NCI-H2107 (cell line): ENCODE data around the gene RHBDD1.

Source experiments
- DNase-seq: peaks from one replicate; lab custom pipeline; 2025; lab: John Stamatoyannopoulos, UW

Gene RHBDD1

GRCh38 chr2:226845386-226846116 lies 9.7 kb downstream of the RHBDD1 start:
- no peak for DNase-seq

GRCh38 chr2:226847090-226847489 lies 11.2 kb downstream of the RHBDD1 start:
- no peak for DNase-seq

- DNase-seq: no peak
Measured at GRCh38 chr2:226847511-226847910, 11.7 kb downstream of the RHBDD1 start.

- no peak for DNase-seq
Measured at GRCh38 chr2:226849349-226849748, 13.5 kb downstream of the RHBDD1 start.

GRCh38 chr2:226850024-226850423 lies 14.2 kb downstream of the RHBDD1 start:
- DNase-seq: no peak

- DNase-seq: no peak
Measured at GRCh38 chr2:226855787-226856186, 19.9 kb downstream of the RHBDD1 start.

- no peak for DNase-seq
Measured at GRCh38 chr2:226860087-226860486, 24.2 kb downstream of the RHBDD1 start.

- no peak for DNase-seq
Measured at GRCh38 chr2:226862623-226863022, 26.8 kb downstream of the RHBDD1 start.

- no peak for DNase-seq
Measured at GRCh38 chr2:226865273-226865672, 29.4 kb downstream of the RHBDD1 start.

- DNase-seq: no peak
Measured at GRCh38 chr2:226865710-226866109, 29.9 kb downstream of the RHBDD1 start.

GRCh38 chr2:226868331-226869162 lies 32.7 kb downstream of the RHBDD1 start:
- DNase-seq: no peak

- no peak for DNase-seq
Measured at GRCh38 chr2:226869371-226869770, 33.5 kb downstream of the RHBDD1 start.

- no peak for DNase-seq
Measured at GRCh38 chr2:226873051-226873620, 37.3 kb downstream of the RHBDD1 start.

- no peak for DNase-seq
Measured at GRCh38 chr2:226873826-226874225, 38.0 kb downstream of the RHBDD1 start.

GRCh38 chr2:226874749-226875148 lies 38.9 kb downstream of the RHBDD1 start:
- no peak for DNase-seq

GRCh38 chr2:226875438-226876225 lies 39.8 kb downstream of the RHBDD1 start:
- no peak for DNase-seq

- no peak for DNase-seq
Measured at GRCh38 chr2:226877491-226877890, 41.6 kb downstream of the RHBDD1 start.

- DNase-seq: no peak
Measured at GRCh38 chr2:226881287-226881686, 45.4 kb downstream of the RHBDD1 start.

GRCh38 chr2:226882606-226883005 lies 46.8 kb downstream of the RHBDD1 start:
- DNase-seq: no peak

GRCh38 chr2:226883296-226883795 lies 47.5 kb downstream of the RHBDD1 start:
- no peak for DNase-seq

- no peak for DNase-seq
Measured at GRCh38 chr2:226884166-226884565, 48.3 kb downstream of the RHBDD1 start.
